Measurements from ENCODE around the gene DPAGT1.
"Not testable (repeated sequence)": the region's sequence is repeated elsewhere in the genome, so short reads cannot be mapped to it uniquely, and the experiment has no call there.

The DPAGT1 gene

DNA sequence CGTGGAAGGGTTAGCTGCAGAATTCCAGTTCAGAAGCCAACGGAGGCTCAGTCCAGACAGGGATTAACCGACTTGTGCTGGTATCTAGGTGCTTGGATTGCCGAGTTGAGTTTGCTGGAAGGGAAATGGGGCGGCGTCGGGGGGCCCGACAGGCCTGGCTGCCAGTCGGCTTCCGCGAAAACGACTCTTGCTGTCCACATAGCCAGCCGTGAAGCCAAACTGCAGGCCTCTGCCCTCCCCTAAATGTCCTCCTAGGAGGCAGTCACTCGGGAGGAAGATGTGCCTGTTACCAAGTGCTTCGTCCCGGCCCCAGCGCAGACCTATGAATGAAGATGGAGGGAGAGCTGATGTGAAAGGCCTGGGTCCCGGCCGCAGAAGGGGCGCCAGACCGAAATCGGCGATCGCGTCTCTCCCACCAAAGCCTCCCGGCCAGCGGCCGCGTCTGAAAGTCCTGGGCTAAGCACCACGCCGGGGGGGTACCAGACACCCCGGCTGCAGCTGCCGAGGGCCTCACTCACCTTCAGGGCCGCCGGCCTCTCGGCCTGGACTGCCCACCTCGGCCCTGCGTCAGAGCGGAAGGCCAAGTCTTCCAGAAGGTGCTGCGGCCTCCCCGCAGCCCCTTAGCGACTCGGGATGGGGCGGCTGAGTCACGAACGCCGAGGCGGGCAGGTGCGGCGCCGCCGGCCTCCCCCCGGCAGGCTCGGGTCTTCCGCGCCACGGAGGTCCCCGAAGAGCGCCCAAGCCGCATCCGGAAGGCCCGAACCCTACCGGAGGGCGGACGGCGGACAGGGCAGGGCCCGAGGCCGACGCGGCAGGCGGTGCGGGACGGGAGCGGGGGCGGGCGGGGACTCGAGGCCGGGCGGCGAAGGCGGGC, 7.5 kb downstream of the DPAGT1 start:
- no peak for DNase-seq

DNA sequence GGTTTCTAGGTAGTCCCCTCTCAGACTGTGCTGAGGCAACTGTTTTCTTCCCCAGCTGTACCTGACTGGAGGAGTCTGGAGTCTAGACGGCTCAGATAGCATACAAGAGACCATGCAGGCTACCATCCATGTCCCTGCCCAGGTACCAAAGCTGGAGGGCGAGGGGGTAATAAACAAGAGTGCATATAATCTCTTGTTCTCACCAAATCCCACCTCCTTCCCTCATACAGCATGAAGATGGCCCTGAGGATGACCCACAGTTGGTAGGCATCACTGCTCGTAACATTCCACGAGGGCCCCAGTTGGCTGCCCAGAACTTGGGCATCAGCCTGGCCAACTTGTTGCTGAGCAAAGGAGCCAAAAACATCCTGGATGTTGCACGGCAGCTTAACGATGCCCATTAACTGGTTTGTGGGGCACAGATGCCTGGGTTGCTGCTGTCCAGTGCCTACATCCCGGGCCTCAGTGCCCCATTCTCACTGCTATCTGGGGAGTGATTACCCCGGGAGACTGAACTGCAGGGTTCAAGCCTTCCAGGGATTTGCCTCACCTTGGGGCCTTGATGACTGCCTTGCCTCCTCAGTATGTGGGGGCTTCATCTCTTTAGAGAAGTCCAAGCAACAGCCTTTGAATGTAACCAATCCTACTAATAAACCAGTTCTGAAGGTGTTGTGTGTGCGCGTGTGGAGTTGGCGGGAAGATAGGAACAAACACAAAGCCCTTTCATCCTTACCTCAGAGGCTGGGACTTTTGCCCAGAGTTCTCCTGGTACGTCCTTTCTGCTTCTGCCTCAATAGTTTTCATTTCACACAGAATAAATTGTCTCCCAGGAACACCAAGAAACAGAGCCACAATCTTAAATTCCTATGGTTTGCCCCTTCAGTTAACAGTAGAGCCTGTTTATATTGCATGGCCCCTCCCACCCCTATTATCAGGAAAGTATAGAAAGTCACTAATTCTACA, 8.5 kb downstream of the DPAGT1 start:
- no peak for DNase-seq

DNA sequence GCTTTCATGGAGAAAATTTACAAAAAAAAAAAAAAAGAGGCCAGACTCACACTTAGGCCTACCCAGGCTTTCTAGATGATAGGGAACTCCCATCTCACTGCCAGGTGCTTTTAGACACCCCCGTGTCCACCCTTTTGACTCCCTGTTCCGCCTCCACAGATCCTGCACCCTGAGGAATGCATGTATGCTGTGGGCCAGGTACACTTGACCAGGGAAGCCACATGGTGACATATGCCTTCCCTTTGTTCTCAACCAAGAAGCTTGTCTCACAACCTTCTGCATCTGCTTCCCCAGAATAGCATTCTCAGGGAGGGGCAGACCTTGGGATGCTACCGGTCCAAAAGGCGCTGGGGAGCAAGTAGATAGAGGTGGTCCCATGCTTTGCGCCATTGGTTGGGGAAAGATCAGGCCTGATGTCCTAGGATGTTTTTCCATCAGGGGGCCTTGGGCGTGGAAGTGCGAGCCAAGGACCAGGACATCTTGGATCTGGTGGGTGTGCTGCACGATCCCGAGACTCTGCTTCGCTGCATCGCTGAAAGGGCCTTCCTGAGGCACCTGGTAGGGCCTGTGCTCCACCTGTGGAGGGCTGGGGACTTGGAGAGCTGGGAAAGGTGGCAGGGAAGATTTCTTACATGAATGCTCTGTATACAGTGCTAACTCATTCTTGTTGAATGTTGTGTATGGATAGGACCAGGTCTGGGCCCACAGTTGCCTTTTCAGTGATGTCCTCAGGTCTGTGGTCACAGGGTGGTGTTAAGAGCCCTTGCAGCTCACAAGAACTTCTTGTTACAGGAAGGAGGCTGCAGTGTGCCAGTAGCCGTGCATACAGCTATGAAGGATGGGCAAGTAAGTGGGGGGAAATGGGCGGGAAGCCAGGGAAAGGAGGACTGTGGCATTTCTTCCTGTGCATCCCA, 9.4 kb downstream of the DPAGT1 start:
- DNase-seq, result no peak

DNA sequence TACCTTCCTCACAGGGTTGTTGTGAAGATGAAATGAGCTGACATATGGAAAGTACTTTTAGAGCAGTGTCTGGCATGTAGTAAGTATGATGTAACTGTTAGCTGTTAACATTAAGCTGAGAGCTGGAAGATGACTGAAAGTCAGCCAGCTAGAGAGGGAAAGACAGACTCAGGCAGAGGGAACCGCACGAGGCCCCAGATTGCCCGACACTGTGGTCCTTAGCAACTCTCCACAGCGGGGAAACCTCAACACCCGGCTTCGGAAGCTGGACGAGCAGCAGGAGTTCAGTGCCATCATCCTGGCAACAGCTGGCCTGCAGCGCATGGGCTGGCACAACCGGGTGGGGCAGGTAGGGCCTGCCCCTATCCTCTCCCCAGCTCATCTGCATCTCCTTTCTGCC, 10.5 kb downstream of the DPAGT1 start:
- no peak for DNase-seq

DNA sequence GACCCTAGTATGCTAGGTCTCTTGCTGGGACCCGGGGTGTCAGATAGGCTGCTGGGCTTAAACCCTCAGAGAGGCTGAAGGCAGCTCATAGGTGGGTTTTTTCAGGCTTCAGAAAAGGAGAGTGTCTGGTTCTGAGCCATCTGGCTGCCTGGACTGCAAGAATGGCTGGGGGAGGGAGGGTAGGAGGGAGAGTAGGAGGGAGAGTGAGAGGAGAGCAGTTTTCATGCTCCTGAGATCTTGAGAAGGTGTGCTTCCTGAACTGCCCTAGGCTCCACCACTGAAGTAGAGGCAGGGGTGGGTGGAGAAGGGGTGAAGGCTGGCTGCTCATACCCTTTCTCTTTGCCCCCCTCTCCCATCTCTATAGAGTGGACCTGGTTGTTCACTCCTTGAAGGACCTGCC, 12.3 kb downstream of the DPAGT1 start:
- DNase-seq, result no peak

DNA sequence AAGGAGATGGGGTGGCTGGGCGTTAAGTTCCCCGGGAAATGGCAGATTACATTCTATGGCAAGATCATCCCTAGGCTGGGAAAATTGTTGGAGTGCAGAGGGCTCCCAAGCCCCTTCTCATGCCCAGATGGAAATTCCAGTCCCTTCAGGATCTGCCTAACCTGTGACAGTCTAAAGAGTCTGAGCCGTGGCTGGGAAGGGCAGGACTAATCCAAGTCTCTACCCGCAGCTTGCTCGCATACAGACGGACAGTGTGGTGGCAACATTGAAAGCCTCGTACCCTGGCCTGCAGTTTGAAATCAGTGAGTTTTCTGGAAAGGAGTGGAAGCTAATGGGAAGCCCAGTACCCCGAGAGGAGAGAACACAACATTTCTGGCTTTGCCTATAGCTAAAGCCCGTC, 13.2 kb downstream of the DPAGT1 start:
- DNase-seq, result no peak

DNA sequence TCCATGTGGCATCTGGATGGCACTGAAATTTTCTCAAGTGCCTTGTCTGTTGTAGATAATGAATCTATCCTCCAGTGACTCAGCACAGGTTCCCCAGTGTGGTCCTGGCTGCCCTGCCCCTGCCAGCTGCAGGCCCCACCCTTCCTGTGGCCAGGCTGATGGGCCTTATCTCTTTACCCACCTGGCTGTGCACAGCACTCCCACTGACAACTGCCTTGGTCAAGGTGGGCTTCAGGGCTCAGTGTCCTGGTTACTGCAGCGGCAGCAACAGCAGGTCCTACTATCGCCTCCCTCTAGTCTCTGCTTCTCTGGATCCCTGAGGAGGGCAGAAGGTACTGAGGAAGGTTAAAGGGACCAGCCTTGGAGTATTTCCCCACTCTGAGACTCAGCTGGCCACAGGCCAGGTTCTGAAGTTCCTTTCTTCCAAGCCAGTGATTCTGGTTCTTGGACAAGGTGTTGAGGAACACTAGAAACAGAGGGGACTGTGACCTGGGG, 13.9 kb downstream of the DPAGT1 start:
- DNase-seq, result no peak

DNA sequence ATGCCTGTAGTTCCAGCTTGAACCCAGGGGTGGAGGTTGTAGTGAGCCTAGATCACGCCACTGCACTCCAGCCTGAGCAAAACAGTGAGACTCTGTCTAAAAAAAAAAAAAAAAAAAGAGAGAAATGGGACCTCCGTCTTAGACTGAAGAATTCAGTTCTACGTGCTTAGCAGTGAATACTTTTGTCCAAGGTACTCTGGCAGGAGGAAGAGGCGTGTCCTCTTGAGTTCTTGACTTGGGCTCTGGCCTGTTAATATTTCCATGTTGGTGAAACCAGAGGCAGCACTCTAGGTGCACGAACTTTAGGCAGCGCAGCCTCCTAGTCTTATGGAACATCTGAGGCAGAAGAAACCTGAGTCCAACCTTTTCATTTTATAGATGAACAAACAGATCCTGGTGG, 14.5 kb downstream of the DPAGT1 start:
- no peak for DNase-seq

DNA sequence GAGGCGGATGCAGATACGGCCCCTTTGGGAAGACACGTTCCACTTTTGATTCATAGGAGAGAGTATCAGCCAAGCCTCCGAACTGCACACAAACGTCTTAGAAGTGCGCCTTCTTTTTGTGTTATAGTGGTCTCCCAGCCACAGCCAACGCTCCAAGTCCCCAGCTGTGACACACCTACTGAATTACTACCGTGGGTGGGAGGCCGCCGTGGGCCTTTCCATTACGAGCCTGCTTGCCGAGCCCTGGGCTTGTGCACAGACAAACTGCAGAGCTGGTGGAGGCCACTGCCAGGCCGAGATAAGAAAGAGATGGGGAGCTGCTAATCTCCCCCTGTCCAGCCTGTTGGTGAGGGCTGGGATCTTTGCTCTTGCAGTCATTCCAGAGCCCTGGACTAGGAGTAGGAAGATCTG, 16.2 kb downstream of the DPAGT1 start:
- DNase-seq, result no peak

DNA sequence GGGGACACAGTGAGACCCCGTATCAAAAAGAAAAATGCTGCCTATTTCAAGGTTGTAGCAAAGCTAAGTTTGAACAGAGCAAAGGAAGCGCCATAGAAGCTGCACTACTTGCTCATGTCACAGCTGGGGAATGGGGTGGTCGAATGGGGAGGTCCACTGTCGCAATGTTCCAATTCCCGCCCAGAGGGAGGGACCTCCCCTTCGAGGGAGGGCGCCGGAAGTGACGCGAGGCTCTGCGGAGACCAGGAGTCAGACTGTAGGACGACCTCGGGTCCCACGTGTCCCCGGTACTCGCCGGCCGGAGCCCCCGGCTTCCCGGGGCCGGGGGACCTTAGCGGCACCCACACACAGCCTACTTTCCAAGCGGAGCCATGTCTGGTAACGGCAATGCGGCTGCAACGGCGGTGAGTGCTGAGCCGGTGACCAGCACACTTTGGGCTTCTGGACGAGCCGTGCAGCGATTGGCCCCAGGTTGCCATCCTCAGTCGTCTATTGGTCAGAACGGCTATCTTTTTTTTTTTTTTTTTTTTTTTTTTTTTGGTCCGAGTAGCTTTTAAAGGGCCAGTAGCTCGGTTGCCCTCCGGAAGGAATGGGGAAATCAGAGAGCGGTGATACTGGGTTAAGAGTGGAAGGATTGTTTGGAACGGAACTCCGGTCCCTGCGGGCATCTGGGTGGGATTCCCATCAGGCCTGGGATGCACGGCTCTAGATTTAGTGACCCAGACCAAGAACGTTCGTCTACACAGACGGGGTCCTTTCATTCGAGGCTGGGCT, 16.8 kb downstream of the DPAGT1 start, which contains the start of gene HMBS:
TSS of gene HMBS (plus strand) at position 219 of the 774 bp plus-strand sequence. CDS start at position 372, 153 bp downstream.
- DNase-seq, result peak; percentile 99

DNA sequence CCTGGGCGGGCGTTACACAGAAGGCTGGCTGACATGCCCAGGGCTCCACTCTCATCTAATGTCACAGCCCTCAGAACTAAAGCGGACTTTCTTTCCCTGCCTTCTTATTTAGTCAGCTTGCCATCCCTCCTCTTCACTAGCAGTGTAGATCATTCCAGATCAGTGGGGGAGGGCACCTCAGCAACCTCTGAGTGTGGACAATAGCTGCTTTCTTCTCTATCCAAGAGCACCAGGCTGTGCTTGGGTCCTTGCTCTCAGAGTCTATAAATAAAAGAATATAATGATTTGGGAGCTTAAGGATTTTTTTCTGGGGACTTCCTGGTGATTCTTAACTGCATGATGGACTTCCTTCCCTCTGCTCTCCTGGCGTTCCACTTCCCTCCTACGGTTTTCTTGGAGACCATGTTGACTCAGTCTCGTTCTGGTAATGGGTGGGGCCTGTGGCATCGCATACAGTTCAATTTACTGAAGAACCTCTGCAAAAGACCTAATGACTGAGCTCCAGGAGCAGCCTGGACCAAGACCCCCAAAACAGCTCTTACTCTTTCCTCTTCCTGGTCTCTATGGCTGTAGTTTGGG, 19.9 kb downstream of the DPAGT1 start:
- no peak for DNase-seq

DNA sequence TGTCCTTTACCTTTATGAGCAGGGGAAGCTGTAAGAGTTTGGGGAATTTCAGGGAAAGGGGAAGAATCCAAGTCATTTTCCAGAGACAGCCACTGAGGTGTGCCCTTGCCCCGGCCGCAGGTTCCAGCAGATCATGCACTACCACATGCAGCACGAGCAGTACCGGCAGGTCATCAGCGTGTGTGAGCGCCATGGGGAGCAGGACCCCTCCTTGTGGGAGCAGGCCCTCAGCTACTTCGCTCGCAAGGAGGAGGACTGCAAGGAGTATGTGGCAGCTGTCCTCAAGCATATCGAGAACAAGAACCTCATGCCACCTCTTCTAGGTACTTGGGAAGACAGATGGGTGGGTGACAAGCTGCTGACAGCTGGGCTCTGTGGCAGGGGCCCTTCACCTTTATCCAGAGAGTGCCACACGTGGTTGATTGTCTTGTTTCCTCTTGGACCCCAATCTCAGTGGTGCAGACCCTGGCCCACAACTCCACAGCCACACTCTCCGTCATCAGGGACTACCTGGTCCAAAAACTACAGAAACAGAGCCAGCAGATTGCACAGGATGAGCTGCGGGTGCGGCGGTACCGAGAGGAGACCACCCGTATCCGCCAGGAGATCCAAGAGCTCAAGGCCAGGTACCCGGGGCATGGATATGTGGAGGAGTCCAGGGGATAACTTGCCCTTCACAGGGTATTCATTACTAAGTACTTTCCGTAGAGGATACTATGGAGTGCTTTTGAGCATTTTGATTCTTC, 22.8 kb downstream of the DPAGT1 start:
- DNase-seq, result no peak

DNA sequence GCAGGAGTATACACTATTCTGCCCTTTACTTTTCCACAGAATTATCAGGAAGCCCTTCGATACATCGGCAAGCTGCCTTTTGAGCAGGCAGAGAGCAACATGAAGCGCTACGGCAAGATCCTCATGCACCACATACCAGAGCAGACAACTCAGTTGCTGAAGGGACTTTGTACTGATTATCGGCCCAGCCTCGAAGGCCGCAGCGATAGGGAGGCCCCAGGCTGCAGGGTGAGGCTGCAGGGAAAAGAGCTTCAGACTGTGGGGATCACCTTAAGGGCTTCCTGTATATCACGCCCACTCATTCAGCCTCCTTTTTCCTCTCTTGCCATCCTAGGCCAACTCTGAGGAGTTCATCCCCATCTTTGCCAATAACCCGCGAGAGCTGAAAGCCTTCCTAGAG, 23.8 kb downstream of the DPAGT1 start:
- DNase-seq, result no peak

DNA sequence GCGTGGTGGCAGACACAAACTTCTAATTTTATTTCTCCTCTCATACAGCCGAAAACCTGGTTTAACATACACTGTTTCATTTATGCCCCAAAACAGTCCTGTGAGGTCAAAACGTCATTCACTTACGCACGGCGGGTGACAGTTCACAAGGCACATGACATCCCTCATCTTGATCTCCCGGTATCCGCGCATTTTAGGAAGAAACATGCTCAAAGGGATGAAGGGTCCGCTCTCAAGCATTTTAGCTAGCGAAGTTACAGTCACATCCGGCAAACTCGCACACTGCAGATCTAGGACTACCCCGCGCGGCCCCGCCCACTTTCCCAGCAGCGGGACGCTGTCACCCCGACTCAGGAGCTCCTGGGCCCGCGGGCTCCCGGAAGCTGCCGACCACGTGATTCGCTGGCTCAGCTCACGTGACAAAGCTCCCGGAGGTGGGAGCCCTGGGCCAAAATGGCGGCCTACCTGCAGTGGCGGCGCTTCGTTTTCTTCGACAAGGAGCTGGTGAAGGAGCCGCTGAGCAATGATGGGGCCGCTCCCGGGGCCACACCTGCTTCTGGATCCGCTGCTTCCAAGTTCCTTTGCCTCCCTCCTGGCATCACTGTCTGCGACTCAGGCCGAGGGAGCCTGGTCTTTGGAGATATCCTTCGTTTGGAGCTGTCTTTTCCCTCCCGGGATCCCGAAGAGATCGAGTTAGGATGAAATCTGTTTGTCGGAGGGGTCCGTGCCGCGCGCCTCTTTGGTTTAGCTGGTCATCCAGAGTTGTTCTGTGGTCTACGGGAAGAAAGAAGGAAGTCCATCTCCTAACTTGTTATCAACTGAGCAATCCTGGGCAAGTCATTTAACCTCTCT, 34.1 kb downstream of the DPAGT1 start, which contains the start of gene VPS11:
TSS of gene VPS11 (plus strand) at position 448 of the 852 bp plus-strand sequence. CDS start at position 454, 6 bp downstream.
- DNase-seq, result peak; percentile 98

DNA sequence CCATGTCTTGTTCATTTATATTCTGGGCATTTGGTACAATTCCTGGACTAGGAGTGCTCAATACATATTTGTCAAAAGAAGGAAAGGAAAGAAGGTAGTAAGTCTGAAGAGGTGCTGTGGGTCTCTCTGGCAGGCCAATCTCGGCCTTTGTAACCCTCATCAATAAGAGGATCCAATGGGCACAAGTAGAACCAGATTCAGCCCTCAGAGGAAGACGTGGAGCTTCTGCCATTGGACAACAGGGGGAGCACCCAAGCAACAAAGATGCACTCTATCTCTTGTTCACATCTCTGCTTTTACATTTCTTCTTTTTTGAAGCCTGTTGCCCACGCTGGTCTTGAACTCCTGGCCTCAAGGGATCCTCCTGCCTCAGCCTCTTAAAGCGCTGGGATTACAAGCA, 36.3 kb downstream of the DPAGT1 start:
- DNase-seq, result no peak

DNA sequence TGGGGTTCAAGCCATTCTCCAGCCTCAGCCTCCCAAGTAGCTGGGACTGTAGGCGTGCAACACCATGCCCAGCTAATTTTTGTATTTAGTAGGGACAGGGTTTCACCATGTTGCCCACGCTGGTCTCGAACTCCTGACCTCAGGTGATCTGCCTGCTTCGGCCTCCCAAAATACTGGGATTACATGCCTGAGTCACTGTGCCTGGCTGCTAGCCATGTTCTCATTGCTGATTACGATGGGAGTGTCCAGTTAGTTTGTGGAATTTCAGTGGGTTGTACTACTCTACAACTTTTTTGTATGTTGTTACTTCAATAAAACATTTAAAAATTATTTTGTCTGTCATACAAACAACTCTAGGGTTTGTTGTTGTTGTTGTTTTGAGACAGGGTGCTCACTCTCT, 38.9 kb downstream of the DPAGT1 start:
- DNase-seq, result no peak

DNA sequence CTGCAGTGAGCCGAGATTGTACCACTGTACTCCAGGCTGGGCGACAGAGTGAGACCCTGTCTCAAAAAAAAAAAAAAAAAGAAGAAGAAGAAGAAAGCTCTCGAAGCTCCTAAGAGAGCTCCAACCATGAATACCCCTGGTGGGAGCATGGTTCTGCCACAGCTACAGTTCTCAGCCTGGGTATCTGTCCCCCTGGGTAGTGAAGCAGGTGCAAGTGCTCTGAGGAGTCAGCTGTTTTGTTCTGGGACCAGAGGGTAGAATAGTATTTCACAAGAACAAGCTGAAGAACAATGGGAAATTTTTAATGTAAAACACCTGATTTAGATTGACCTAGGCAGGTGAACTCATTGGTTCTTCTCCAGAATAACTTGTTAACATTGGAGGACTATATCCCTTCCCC, 40.4 kb downstream of the DPAGT1 start:
- DNase-seq, result no peak

DNA sequence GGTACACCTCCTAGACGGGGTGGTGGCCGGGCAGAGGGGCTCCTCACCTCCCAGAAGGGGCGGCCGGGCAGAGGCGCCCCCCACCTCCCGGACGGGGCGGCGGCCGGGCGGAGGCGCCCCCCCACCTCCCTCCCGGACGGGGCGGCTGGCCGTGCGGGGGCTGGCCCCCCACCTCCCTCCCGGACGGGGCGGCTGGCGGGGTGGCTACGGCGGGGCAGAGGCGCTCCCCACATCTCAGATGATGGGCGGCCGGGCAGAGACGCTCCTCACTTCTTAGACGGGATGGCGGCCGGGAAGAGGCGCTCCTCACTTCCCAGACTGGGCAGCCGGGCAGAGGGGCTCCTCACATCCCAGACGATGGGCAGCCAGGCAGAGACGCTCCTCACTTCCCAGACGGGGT, 42.5 kb downstream of the DPAGT1 start:
- not testable (repeated sequence) for DNase-seq
